ENCODE data around the gene ANO2. TPM values are rescaled to one million over a fixed set of nuclear protein-coding genes. Genes with fewer than 3 reads are reported as not detected.

ANO2 gene
- total and polyA plus RNA-seq, 2 donors (not counting 3 experiments of a cell fraction or from before 2014, with no cell fraction given), result 15.4 to 65.0 TPM

DNA sequence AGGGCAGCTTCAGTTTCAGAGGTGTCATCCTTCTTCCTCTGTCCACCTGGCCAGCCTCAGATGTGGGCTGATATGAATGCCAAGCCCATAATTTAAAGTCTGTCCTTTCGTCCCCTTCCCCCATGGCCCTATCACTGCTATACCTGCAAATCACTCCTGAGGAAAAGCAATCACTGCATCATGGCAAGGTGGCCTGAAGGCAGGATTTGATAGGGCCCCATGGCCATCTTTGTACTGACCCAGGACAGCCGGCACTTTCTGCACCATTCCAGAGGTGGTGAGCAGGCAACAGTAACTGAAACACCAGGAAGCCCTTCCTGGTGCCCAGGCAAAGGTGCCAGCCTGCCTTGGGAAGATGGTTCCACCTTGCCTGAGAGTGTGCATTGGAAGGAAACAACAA, 60.8 kb downstream of the ANO2 start:
- H3K9me1 ChIP-seq (replicated peaks; ENCODE audit: control insufficient read depth, extremely low read depth, insufficient read depth, low read length), result no peaks in the 10 kb centered on the region
- no peaks in the 10 kb centered on the region for H3K79me2 ChIP-seq (ENCODE audit: control insufficient read depth, insufficient read depth, low read length)
- no peak overlapping the region for H3K27ac ChIP-seq (ENCODE audit: insufficient read depth, low read depth, low read length)
- POLR2A ChIA-PET, result no interaction called here
- intact Hi-C loops (cut with micrococcal nuclease), result no loop called here
- no peak for DNase-seq (ENCODE audit: low read depth, low spot score)
- peaks cover 11% of the 10 kb centered on the region for H4K20me1 ChIP-seq (replicated peaks; ENCODE audit: control insufficient read depth, extremely low read depth, insufficient read depth, low read length)
- no peak for TF ChIP-seq GATA2 (IDR thresholded peaks at IDR 0.05; ENCODE audit: insufficient read depth, insufficient read length, low read depth, low read length)
- no peak for TF ChIP-seq JUN (IDR thresholded peaks at IDR 0.05; ENCODE audit: borderline replicate concordance, insufficient read depth, insufficient read length, low read depth)
- TF ChIP-seq, protein P1, sequence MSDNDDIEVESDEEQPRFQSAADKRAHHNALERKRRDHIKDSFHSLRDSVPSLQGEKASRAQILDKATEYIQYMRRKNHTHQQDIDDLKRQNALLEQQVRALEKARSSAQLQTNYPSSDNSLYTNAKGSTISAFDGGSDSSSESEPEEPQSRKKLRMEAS (IDR thresholded peaks at IDR 0.05; ENCODE audit: insufficient read depth, insufficient read length), result no peak
- TF ChIP-seq POLR2A (IDR thresholded peaks at IDR 0.05; ENCODE audit: low read depth, low read length), result no peak
- no peak for TF ChIP-seq FOS (IDR thresholded peaks at IDR 0.05; ENCODE audit: borderline replicate concordance, insufficient read depth, low read length)
- TF ChIP-seq, protein P2, sequence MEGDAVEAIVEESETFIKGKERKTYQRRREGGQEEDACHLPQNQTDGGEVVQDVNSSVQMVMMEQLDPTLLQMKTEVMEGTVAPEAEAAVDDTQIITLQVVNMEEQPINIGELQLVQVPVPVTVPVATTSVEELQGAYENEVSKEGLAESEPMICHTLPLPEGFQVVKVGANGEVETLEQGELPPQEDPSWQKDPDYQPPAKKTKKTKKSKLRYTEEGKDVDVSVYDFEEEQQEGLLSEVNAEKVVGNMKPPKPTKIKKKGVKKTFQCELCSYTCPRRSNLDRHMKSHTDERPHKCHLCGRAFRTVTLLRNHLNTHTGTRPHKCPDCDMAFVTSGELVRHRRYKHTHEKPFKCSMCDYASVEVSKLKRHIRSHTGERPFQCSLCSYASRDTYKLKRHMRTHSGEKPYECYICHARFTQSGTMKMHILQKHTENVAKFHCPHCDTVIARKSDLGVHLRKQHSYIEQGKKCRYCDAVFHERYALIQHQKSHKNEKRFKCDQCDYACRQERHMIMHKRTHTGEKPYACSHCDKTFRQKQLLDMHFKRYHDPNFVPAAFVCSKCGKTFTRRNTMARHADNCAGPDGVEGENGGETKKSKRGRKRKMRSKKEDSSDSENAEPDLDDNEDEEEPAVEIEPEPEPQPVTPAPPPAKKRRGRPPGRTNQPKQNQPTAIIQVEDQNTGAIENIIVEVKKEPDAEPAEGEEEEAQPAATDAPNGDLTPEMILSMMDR (IDR thresholded peaks at IDR 0.05; ENCODE audit: extremely low read depth in 1 of 2, insufficient read depth in 1 of 2, low read depth in 1 of 2, low read length in 2 of 2), result no peak
- H3K4me2 ChIP-seq (ENCODE audit: insufficient read depth, low read length), result no peak overlapping the region
- H2AFZ ChIP-seq (ENCODE audit: low read depth, low read length), result no peak overlapping the region
- dilution Hi-C loops (cut with MboI; ENCODE audit: extremely low pct_ligation_motif_present, low sequenced_read_pairs), result no loop called here
- no peaks in the 10 kb centered on the region for H3K9me3 ChIP-seq (replicated peaks; ENCODE audit: control insufficient read depth, insufficient read depth, low read length)
- H3K9ac ChIP-seq (replicated peaks; ENCODE audit: extremely low read depth, insufficient read depth, low read length), result no peak overlapping the region
- peaks cover 3 to 13% of the 10 kb centered on the region in 2 experiments for H3K36me3 ChIP-seq (ENCODE audit: control insufficient read depth in 2 of 2, extremely low read depth in 1 of 2, insufficient read depth in 2 of 2, low read length in 2 of 2)
- FAIRE-seq, result no peak
- no peaks in the 10 kb centered on the region for H3K27me3 ChIP-seq (ENCODE audit: control insufficient read depth in 2 of 2, insufficient read depth in 2 of 2, low read length in 2 of 2)
- no peak overlapping the region for H3K4me3 ChIP-seq (replicated peaks in 1 of 3; ENCODE audit: insufficient read depth in 1 of 3, low read depth in 1 of 3, low read length in 3 of 3)
- BruUV-seq (replicated peaks), result no TSS peak
- no peaks in the 10 kb centered on the region for H3K4me1 ChIP-seq (ENCODE audit: control insufficient read depth, extremely low read depth, insufficient read depth, low read length)
- CTCF ChIA-PET, result no interaction called here
